Stimulated activated CD4-positive, alpha-beta T cell treated with anti-CD3 and anti-CD28 coated beads, TNF-alpha, amount 100 ng/mL, for 48 hours (primary cell): ENCODE measurements around the gene ERBB4.

ENCODE experiments used
- DNase-seq, 3 donors: peaks; one replicate each; pipeline ENCODE4 v3.0.0-alpha.2; 2020; ENCODE audit warnings: low read depth in 3 of 3

The ERBB4 gene

GRCh38 chr2:212428681-212429478 lies 109.7 kb downstream of the ERBB4 start:
- DNase-seq = no peak

DNA sequence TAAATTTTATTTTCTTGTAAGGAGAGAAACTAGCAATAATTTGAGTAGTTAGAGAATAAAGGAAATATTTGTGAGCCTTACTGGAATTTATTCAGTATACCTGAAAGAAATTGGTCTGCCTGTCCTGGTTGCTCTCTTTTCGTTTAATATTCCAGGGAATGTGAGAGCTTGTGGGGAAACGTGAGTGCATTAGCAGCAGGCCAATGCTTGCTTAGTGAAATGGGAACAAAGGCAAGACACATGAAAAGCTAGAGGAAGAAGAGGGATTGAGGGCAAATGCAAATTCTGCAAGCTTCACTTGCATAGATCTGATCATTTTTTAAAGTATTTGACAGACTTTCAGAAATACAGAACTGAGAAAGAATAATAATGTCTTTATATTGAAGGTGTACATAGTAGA lies 111.0 kb downstream of the ERBB4 start:
- no peak for DNase-seq

DNA sequence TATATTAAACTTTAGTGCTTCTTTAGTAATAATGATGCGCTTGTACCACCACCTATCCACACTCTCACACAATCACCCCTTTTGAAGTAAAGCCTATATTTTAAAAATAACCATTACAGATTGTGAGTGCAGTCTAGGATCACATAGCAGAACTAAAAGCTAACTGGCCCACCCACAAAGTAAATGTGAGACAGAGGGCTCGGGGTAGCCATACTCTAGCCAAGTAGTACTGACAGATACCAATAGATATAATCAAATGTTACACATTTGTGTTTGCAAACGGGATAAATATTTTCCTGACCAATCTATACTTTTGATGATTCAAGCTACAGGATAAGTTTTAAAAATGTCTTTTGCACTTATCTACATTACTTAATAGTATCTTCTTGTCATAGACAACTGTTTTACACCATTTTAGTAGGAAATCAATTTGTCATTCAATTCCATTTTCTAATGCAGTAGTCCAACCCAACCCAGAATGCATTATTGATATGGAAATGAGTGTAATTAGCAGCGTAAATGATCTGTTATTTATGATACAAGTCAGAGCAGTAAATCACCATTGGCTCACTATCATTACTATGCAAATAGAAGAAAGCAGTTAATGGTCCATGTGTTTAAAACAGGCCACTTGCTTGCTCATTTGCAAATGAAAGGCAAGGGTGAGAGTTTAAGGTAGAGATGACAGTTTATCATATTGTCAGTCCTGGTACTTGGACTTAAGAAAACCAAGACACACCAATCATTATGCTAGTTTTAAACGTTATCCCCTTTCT lies 111.8 kb downstream of the ERBB4 start:
- DNase-seq = no peak

- no peak for DNase-seq
Observed at GRCh38 chr2:212424082-212424481, 114.5 kb downstream of the ERBB4 start.

DNA sequence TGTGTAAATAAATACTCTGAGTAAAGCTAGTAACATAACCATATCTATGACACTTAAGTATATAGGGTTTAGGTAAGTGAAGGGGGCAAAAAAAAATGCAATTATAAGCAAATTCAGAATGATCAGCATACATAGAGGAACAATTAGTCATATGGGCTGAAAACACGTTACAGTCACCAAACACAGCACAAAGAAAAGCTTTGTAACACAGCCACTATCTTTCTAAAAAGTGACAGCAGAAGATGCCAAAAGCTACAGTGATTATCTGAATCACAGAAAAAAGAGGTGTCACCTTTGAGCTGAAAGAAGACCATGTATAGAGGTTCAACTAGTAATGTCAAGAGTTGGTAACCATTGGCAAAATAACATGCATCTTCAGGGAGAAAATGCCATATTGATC lies 115.5 kb downstream of the ERBB4 start:
- DNase-seq = no peak

GRCh38 chr2:212421556-212422334 lies 116.9 kb downstream of the ERBB4 start:
- DNase-seq = no peak

DNA sequence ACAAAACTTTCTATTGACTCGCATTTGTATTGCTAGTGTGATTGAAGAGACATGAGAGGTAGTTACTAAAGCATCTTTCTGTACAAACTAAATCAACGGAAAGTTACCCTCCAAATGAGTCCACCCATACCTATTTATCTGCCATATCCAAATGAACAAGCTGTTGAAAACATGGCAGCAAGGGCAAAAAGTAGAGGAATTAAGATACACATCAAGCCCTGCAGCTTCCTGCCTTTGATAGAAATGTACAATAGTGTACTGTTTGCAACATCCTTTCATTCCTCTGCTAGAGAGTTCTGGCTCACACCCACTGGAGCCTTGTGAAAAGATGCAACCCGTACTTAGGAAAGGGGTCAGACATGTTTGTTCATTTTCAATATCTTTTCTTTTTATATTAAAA lies 122.5 kb downstream of the ERBB4 start:
- DNase-seq = no peak

DNA sequence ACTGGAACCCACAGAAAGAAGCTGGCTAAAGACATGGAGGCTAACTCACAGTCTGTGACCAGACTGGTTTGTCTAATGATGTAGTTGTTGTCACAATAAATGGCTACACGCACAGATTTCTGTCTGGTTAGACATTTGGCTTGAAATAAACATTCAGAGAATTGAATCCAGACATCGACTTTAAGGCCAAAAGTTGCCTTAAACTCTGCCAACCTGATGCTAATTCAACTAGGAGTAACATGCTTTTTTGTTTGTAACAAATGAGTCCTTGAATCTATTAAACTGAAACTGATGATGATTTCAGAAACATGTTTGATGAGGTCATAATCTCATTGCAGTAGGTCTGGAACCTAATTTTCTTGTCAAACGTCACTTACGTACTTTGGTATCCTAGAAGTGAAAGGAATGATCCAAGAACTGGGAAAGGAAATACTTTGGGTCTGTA lies 123.8 kb downstream of the ERBB4 start:
- DNase-seq = no peak

GRCh38 chr2:212409560-212409959 lies 129.0 kb downstream of the ERBB4 start:
- no peak for DNase-seq

DNA sequence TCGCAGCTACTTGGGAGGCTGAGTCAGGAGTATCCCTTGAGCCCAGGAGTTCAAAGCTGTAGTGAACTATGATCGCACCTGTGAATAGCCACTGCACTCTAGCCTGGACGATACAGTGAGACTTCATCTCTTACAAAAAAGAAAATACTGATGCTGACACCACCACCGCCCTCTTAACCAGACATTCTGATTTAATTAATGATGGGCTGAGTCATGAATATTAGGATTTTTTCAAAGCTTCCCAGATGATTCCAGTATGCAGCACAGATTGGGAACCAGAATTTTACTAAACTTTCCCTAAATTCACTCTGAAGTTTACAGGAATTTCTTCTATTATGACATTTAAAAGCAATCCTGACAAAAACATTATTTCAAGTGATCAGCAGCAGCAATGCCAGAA lies 130.1 kb downstream of the ERBB4 start:
- DNase-seq = no peak

DNA sequence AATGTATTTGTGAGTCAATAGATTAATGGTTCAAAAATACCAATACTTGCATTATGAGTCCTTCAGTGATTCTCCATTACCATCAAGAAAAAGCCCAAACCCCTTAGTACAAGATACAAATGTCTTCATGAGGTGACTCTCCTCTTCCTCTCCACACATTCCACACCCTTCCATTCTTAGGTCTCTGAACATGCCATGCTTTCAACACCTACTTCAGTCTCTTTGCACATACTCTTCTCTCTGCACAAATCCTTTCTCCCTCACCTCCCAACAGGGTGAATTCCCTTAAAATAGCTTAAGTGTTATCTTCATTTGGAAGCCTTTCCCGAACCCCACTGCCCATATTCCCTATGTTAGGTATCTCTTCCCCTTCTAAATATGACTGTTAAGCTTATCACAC lies 131.9 kb downstream of the ERBB4 start:
- DNase-seq = no peak

DNA sequence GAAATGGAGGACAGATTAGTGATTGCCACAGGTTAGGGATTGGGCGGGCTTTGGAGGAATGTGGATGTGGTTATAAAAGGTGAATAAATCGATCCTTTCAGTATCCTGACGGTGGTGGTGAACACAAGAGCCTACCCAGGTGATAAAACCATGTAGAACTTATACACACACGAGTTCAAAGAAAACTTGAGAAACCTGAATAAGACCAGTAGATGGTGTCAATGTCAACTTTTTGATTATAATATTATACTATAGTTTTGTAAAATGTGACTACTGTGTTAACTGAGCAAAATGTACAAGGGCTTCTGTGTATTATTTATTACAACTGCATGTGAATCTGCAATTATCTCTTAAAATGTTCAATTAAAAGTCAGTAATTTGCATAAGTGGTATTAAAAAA lies 136.3 kb downstream of the ERBB4 start:
- DNase-seq = no peak

- no peak for DNase-seq
Observed at GRCh38 chr2:212398316-212398715, 140.3 kb downstream of the ERBB4 start.

- DNase-seq = no peak
Observed at GRCh38 chr2:212392544-212392943, 146.1 kb downstream of the ERBB4 start.

GRCh38 chr2:212392043-212392442 lies 146.6 kb downstream of the ERBB4 start:
- DNase-seq = no peak

- DNase-seq = no peak
Observed at GRCh38 chr2:212387146-212387545, 151.5 kb downstream of the ERBB4 start.

DNA sequence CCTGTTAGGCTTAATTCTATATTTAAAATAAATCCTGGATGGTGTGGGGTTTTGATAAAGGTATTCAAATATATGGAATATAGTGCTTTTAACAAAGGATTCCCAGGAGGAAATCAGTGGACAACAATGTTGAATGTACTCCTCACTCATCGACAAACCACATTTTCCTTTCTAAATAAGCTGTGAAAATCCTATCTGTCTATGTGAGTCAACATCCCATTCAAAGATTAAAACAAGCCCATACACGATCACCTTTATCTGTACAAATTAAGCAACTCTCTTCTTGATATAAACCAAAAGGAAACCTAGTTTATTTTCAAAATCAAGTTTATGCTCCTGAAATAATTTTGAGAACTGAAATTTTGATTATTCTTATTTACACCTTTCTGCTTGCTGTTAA lies 153.4 kb downstream of the ERBB4 start:
- DNase-seq = no peak

- DNase-seq = no peak
Observed at GRCh38 chr2:212384027-212384426, 154.6 kb downstream of the ERBB4 start.

GRCh38 chr2:212381428-212382102 lies 157.0 kb downstream of the ERBB4 start:
- DNase-seq = no peak

GRCh38 chr2:212379103-212379502 lies 159.5 kb downstream of the ERBB4 start:
- DNase-seq = no peak

DNA sequence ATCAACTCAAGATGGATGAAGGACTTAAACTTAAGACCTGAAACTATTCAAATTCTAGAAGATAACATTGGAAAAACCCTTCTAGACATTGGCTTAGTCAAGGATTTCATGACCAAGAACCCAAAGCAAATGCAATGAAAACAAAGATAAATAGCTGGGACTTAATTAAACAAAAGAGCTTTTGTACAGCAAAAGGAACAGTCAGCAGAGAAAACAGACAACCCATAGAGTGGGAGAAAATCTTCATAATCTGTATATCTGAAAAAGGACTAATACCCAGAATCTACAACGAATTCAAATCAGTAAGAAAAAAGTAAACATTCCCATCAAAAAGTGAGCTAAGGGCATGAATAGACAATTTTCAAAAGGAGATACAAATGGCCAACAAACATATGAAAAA lies 171.2 kb downstream of the ERBB4 start:
- no peak for DNase-seq
